ENCODE measurements around the gene SLAMF7.
"Not testable (repeated sequence)": the region's sequence is repeated elsewhere in the genome, so short reads cannot be mapped to it uniquely, and the experiment has no call there.

SLAMF7 gene

GRCh38 chr1:160777486-160778089 lies 38.5 kb downstream of the SLAMF7 start:
- DNase-seq, result no peak

- no peak for DNase-seq
These were observed 39.9 kb downstream of the SLAMF7 start for GRCh38 chr1:160778976-160779375.

- DNase-seq, result no peak
These were observed 40.8 kb downstream of the SLAMF7 start for GRCh38 chr1:160779626-160780397.

- no peak for DNase-seq
These were observed 41.3 kb downstream of the SLAMF7 start for GRCh38 chr1:160780398-160780755.

GRCh38 chr1:160781186-160781766 lies 42.2 kb downstream of the SLAMF7 start:
- DNase-seq, result peak; percentile 26

GRCh38 chr1:160781914-160782689 lies 43.1 kb downstream of the SLAMF7 start:
- DNase-seq, result no peak

GRCh38 chr1:160782988-160783765 lies 44.1 kb downstream of the SLAMF7 start:
- not testable (repeated sequence) for DNase-seq

- no peak for DNase-seq
These were observed 50.1 kb downstream of the SLAMF7 start for GRCh38 chr1:160789051-160789701.

GRCh38 chr1:160789702-160790611 lies 50.9 kb downstream of the SLAMF7 start:
- no peak for DNase-seq

- no peak for DNase-seq
These were observed 55.3 kb downstream of the SLAMF7 start for GRCh38 chr1:160794376-160794775.

- DNase-seq, result no peak
These were observed 56.9 kb downstream of the SLAMF7 start, which contains the start of gene LY9 for GRCh38 chr1:160795951-160796383. Gene LY9 (plus strand): TSS chr1:160796174. CDS start chr1:160796188, 14 bp downstream.

- DNase-seq, result no peak
These were observed 58.2 kb downstream of the SLAMF7 start for GRCh38 chr1:160797271-160797709.

GRCh38 chr1:160797861-160798273 lies 58.8 kb downstream of the SLAMF7 start:
- no peak for DNase-seq

- no peak for DNase-seq
These were observed 59.4 kb downstream of the SLAMF7 start for GRCh38 chr1:160798439-160798838.

- DNase-seq, result no peak
These were observed 60.6 kb downstream of the SLAMF7 start for GRCh38 chr1:160799641-160800040.

GRCh38 chr1:160800142-160800541 lies 61.1 kb downstream of the SLAMF7 start:
- DNase-seq, result no peak

- DNase-seq, result no peak
These were observed 61.8 kb downstream of the SLAMF7 start for GRCh38 chr1:160800645-160801408.

GRCh38 chr1:160801836-160802580 lies 63.0 kb downstream of the SLAMF7 start:
- no peak for DNase-seq

Data from NCI-H510A (cell line).